Measurements from ENCODE around the gene GALNT2.

The GALNT2 gene

DNA sequence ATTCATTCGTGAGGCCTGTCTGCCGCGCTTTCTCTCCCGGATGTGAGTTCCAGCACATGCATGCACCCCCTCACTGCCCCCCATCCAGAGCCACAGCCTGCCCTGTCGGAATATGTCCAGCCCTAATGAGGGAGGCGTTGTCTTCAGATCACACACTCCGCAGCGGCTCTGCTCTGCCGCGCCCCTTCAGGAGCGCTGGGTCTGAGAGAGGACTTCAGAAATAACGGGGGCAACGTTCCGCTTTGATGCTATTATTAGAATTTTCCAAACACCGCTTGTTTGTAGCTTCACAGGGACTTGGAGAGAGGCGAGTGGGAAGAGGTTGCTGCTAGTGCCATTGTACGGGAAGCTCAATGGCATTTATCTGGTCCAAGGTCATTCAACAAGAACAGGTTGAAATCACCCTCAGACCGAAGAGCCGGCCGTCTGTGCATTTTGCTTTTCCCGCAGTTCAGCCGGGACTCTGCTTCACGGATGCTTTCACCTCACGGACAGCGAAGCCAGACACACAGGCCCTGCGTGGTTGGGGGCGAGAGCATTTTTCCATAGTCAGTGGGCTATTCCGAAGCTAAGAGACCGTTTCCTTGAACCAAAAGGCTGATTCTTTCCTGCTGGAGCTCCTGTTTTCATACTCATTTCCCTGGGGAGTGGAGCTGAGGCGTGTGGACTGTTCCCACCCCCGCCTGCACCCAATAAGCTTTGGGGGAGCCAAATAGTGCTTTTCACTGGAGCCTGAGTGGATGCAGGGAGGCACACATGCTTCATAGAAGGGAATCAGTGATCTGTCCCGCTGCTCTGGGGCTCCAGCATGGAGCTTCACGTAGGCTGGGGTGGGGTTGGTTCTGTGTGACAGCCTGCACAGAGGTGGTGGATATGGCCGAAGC is 69.7 kb downstream of the GALNT2 start:
- DNase-seq = no peak

DNA sequence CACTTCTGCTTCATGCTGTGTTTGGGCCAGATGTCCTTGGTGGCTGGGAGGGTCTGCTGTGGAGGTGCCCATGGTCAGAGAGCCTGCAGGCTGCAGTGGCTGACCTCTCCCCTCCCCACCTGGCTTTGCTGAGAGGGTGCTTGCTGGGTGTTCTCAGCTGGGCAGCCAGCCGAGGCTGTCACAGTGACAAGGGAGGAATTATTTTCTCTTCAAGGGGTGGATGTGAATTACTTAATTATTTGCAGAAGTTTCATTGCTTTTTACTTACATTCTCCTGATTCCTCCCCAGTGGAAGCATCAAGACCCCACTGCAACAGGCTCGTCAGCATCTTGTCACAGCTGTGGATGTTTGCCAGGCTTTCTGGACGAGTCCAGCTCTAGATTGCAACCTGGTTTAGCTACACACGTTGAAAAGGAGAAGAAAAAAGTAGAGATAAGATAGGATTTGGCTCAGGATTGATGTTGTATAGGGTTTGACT is 70.3 kb downstream of the GALNT2 start:
- DNase-seq = no peak

- peak; percentile 6 for DNase-seq
These were observed 71.7 kb downstream of the GALNT2 start for GRCh38 chr1:230138561-230139239.

DNA sequence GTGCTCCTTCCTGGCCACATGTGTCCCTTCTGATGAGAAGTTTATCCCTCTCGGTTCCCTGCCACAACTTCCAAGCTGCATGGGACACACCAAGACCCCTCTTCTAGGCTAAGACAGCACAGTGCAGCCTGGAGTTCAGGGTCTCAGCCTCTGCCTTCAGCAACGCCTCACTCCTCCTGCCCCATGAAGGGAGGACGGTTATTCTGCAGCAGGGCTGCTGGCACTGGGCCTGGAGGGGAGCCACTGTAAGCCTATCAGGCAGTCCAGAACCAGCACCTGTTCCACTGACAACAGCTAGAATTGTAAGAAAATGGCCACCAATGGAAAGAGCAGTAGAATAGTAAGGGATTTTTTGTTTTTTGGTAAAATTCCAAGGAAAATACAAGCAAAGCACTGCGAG is 72.3 kb downstream of the GALNT2 start:
- no peak for DNase-seq

DNA sequence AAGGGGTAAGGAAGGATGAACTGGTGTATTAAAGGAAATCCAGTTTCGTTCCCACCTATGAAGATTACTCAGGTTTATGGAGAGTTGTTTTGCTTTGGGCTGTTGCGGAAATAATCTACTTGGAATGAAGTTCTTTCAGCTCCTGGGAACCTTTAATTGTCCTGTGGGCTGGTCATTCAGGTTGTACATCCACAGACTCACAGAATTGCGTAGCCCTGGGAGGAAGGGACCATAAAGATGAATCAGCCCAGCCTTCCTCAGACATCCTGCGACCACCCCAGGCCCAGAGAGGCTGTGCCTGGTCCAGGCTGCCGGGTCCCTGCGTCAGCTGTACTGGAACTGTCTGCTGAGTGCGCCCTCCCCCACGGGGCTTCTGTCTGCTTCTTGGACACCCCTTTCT is 72.7 kb downstream of the GALNT2 start:
- no peak for DNase-seq

DNA sequence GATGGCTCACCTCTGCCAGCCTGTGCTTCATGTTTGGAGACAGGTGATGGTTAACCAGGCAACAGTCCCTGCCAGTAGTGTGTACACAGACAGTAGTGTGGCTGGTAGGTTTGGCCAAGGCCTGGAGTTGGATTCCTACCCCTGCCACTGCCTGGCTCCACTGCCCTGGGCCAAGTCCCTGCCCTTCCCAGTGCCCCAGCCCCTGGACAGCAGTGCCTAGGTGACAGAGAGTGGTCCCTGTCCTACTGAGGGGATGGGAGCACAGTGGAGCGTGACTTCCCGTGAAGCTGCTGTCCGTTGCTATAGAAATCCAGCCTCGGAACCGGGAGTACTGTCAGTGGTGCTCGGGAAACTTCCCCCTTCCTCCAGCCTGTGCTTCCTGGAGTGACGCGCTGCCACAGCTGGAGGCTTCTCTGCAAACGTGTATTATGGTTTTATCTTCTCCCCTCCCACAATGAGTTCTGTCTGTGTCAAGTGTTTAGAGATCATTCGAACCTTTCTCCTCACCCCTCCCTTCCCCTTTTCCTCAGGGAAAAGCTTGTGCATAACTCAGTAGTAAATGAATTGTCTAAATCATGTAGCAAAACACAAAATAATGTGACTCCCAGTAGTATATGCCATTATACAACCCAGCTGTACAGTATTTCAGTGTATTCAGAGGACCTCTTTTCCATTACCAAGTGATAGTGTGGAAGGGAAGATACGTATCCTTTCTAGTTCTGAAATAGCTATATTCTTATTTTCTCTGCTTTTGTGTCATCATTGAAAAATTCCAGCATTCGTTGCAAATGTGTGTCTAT is 73.4 kb downstream of the GALNT2 start:
- DNase-seq = peak; percentile 30

GRCh38 chr1:230141021-230141648 is 74.1 kb downstream of the GALNT2 start:
- DNase-seq = no peak

- no peak for DNase-seq
These were observed 75.0 kb downstream of the GALNT2 start for GRCh38 chr1:230141797-230142607.

DNA sequence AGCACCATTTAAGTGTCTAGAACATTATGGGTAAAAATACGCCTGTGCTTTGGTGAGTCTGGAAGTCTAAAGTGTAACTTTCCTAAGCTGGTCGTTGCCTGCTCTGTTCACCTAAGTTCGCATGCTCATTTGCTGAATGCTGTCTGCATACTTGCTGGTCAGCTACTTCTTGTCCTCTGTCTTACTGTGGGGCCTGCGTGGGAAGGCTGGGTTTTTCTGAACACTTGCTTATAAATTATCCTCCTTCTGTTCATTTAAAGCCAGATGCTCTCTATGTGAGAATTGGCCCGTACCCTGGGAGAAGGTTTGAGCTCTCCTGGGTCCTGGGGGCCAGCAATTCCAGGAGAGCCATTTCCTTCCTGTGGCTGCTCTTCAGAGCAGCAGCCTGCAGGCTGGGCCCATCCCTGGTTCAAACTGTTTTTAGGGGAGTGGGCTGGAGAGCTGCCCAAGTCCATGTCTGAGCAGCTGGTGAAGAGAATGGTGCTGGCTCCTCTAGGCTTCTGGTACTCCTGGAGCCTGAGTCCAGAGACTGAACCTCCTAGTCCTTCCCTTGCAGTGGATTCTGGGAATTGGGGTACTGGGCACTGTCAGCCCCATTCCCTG is 75.7 kb downstream of the GALNT2 start:
- peak; percentile 6 for DNase-seq

GRCh38 chr1:230143534-230143933 is 76.5 kb downstream of the GALNT2 start:
- peak; percentile 80 for DNase-seq

DNA sequence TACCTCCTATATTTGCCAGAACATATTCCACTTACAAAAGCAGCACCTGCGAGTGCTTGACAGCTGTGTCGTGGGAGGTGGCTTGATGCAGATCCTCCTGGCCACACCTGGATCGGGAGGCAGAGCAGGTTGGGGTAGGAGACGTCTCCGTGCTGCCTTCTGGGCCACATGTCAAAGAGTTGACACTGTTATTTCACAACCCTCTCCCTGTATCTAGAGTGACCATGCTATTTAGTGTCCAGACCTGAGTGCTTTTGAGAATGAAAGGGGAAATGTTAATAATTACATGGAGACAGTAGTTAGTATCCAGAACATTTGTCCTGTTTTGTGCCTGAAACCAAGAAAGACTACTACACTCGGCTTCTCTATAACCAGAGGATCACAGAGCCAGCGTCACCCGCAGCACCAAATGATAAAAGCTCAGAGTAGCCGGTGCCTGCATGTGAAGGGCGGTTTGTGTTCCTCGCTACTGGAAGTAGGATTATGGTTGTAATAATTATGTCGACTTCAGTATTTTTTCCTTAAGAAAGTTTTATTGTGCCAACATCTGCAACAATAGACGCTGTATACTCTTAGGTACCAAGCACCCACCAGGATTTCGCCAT is 77.1 kb downstream of the GALNT2 start:
- peak; percentile 80 for DNase-seq

- DNase-seq = no peak
These were observed 77.9 kb downstream of the GALNT2 start for GRCh38 chr1:230144758-230145504.

DNA sequence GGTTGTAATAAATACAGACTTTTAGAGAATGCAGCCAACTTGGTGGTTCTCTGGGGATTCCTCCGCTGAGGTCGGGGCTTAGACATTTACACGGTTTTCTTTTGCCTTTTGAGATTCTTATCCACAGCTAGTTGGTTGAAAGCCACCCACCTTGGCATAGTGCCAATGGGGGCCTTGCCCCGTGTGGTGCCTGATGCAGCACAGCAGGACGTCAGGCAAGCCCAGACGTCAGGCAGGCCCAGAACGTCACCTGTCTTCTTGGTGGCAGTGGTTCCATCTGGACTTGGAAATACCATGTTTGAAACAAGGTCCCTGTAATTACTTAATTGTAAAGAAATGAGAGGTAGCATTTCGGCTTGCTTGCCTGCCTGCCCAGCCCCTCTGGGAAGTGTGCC is 78.5 kb downstream of the GALNT2 start:
- peak; percentile 68 for DNase-seq

GRCh38 chr1:230145953-230146476 is 79.0 kb downstream of the GALNT2 start:
- DNase-seq = no peak

DNA sequence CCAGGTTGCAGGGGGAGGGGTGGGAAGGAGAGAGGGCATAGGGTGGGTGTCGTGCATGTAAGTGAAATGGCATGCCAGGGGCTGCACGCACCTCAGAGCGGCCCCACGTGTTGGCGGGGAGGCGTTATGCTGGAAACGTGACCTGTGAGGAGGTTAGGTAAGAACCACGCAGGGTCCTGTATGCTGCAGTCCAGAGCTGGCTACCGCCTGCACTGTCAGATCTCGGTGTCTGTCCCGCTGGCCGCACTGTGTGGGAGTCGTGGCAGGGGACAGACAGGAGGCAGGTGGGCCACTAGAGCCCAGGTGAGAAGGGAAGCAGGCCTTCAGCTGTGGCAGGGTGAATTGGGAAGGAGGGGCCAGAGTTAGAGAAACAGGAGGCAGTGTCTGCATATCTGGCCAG is 79.7 kb downstream of the GALNT2 start:
- DNase-seq = no peak

DNA sequence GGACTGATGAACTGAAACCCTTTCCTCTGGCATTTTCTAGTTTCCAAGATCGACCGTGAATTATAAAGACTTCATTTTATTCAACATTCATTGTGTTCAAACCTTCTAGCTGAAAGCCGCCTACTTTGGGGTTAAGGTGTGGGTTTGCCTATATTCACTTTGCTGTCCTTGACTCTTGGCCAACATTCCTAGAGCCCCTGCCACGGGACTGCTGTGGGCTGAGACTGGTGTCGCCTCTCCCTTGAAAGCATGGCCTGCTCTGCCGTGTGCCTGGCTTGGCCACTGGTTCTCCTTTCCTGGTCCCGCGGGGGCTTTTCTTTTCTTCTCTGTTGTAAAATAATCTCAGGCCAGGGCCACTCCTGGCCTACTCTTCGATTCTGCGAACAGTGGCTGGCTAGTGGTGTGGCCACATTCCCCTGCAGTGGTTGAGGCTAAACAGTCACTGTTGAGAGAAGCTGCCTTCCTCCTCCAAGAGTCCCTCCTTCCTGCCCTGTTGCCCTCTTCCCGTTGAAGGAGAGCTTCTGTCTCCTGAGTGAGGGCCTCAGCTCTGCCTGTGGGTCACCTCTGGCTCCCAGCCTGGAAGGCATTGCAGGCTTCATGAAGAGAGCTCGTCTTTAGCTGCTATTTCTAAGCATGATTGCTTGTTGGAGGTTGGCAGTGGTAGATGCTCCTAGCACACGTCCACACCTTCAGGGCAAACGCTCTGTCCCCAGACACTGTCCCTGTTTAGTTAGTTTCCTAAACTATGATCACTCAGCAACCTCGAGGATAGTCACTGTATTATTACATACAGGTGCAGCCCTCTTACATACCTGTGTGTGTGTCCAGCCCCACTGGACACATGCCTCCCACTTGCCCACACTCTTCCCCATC is 80.5 kb downstream of the GALNT2 start:
- no peak for DNase-seq

GRCh38 chr1:230148126-230148652 is 81.2 kb downstream of the GALNT2 start:
- DNase-seq = no peak

DNA sequence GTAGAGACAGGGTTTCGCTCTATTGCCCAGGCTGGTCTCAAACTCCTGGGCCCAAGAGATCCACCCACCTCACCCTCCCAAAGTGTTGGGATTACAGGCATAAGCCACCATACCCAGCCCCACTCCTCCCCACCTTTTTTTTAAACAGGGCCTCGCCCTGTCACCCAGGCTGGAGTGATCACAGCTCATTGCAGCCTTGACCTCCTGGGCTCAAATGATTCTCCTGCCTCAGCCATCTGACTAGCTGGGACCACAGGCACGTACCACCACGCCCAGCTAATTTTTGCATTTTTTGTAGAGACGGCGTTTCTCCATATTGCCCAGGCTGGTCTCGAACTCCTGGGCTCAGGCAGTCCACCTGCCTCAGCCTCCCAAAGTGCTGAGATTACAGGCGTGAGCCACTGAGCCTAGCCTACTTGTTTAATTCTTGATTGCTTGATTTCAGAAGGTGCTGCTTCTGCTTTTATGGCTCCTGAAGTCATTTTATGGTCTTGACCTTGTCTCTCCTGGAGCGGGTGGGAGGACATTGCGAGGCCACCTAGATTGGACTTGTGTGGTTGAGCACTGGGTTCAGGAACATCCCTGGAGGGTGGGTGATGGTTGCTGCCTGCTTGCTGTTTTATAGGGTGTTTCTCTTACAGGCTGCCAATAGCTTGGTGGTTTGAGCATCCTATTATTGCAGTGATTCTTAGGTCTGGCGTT is 81.9 kb downstream of the GALNT2 start:
- DNase-seq = no peak
